H1 (cell line): Measurements from ENCODE around the gene RNF126. TPM values are rescaled to one million over a fixed set of nuclear protein-coding genes. Genes with fewer than 3 reads are reported as not detected.
A peak's percentile ranks its signal among the peaks of the same experiment; 100 is the strongest.

Experiments
- CTCF ChIA-PET: fragments of 300-600 bp; sonication (Branson Sonifier 250); formaldehyde crosslinking; loops from one replicate; lab custom pipeline; 2021; ENCODE audit not compliant: partially characterized antibody; lab: Charles Lee
- POLR2A ChIA-PET: fragments of 300-600 bp; sonication (Branson Sonifier 250); formaldehyde crosslinking; loops from one replicate; lab custom pipeline; 2021; ENCODE audit warnings: inconsistent platforms; ENCODE audit not compliant: partially characterized antibody; lab: Charles Lee
- DNase-seq, 2 experiments: peaks; one replicate each; pipeline versions ENCODE4 v3.0.0 to v3.0.0-alpha.2; 2010 to 2022; ENCODE audit warnings: low spot score in 2 of 2, low read depth in 1 of 2, mixed read lengths in 1 of 2
- FAIRE-seq: peaks from 2 replicates; lab custom pipeline; 2011; peaks lifted over from hg19 to GRCh38; lab: Jason Lieb, UNC
- H2AFZ ChIP-seq: 2 replicates; pipeline ENCODE4 v1.8.1; 2012; ENCODE audit warnings: low read length, inconsistent platforms
- H2AK5ac ChIP-seq: 2 replicates; pipeline ENCODE4 v1.6.1; 2013; ENCODE audit warnings: low read depth, low read length
- H2BK120ac ChIP-seq: replicated peaks from 2 replicates; pipeline ENCODE3; 2013; ENCODE audit warnings: low read depth, low read length, inconsistent platforms
- H2BK12ac ChIP-seq: 2 replicates; pipeline ENCODE4 v1.6.1; 2013; ENCODE audit warnings: low read depth, low read length
- H2BK15ac ChIP-seq: 2 replicates; pipeline ENCODE4 v1.6.1; 2013; ENCODE audit warnings: low read length
- H2BK20ac ChIP-seq: 2 replicates; pipeline ENCODE4 v1.6.1; 2013; ENCODE audit warnings: low read length
- H2BK5ac ChIP-seq: 2 replicates; pipeline ENCODE4 v1.6.1; 2013; ENCODE audit warnings: low read depth, low read length
- H3K14ac ChIP-seq: 2 replicates; pipeline ENCODE4 v1.6.1; 2013; ENCODE audit warnings: inconsistent platforms; ENCODE audit not compliant: insufficient read length
- H3K18ac ChIP-seq: 2 replicates; pipeline ENCODE4 v1.6.1; 2013; ENCODE audit warnings: low read length; ENCODE audit errors: extremely low read depth
- H3K23ac ChIP-seq: 2 replicates; pipeline ENCODE4 v1.6.1; 2013; ENCODE audit warnings: inconsistent platforms; ENCODE audit not compliant: insufficient read length
- H3K23me2 ChIP-seq: 2 replicates; pipeline ENCODE4 v1.6.1; 2013; ENCODE audit warnings: low read depth, low read length
- H3K27ac ChIP-seq: 2 replicates; pipeline ENCODE4 v1.6.1; 2011; ENCODE audit warnings: low read depth, low read length, inconsistent platforms
- H3K27me3 ChIP-seq, 4 experiments: replicated peaks in 1 of 4; 1 replicate in 1 of 4; 2 replicates in 3 of 4; pipeline versions ENCODE4 v1.6.1 to v1.8.1; 2011 to 2013; ENCODE audit warnings: low read length in 3 of 4, mild to moderate bottlenecking in 3 of 4, inconsistent platforms in 2 of 4, mixed read lengths in 2 of 4, moderate library complexity in 1 of 4; ENCODE audit not compliant: control insufficient read depth in 3 of 4, insufficient read depth in 3 of 4; ENCODE audit errors: extremely low read depth in 1 of 4
- H3K36me3 ChIP-seq, 4 experiments: 2 replicates each; pipeline versions ENCODE4 v1.6.1 to v1.8.1; 2011 to 2013; ENCODE audit warnings: mild to moderate bottlenecking in 4 of 4, low read length in 3 of 4, moderate library complexity in 2 of 4, control low read depth in 1 of 4, inconsistent platforms in 1 of 4; ENCODE audit not compliant: insufficient read depth in 4 of 4, control insufficient read depth in 2 of 4
- H3K4ac ChIP-seq: replicated peaks from 2 replicates; pipeline ENCODE3; 2013; ENCODE audit warnings: low read length, low read depth, mixed read lengths, inconsistent platforms; ENCODE audit not compliant: insufficient read length
- H3K4me1 ChIP-seq, 4 experiments: replicated peaks in 1 of 4; 1 replicate in 1 of 4; 2 replicates in 3 of 4; pipeline versions ENCODE4 v1.6.1 to v1.8.1; 2011 to 2013; ENCODE audit warnings: low read length in 3 of 4, inconsistent platforms in 2 of 4, mixed read lengths in 1 of 4; ENCODE audit not compliant: insufficient read depth in 4 of 4, control insufficient read depth in 3 of 4
- H3K4me2 ChIP-seq, 2 experiments: 2 replicates each; pipeline versions ENCODE4 v1.6.1 to v1.8.1; 2011 to 2013; ENCODE audit warnings: low read depth in 2 of 2, low read length in 2 of 2, control low read depth in 1 of 2, inconsistent platforms in 1 of 2, mild to moderate bottlenecking in 1 of 2; ENCODE audit not compliant: insufficient read depth in 1 of 2
- H3K4me3 ChIP-seq, 4 experiments: fragments of 200-600, 300-600 bp in 1 of 4; sonication (generic), shearing (Covaris generic), sonication (Bioruptor Twin) in 1 of 4; 2 replicates each; pipeline versions ENCODE4 v1.5.1 to v1.8.1; 2011 to 2016; ENCODE audit warnings: low read length in 4 of 4, low read depth in 3 of 4, control low read depth in 2 of 4, inconsistent platforms in 2 of 4, mild to moderate bottlenecking in 2 of 4, mixed read lengths in 1 of 4, moderate library complexity in 1 of 4; ENCODE audit not compliant: insufficient read depth in 2 of 4; ENCODE audit errors: extremely low read depth in 1 of 4
- H3K56ac ChIP-seq: replicated peaks from 2 replicates; pipeline ENCODE3; 2013; ENCODE audit warnings: low read depth, mild to moderate bottlenecking, mixed read lengths, low read length, inconsistent platforms; ENCODE audit not compliant: insufficient read length
- H3K79me1 ChIP-seq: 2 replicates; pipeline ENCODE4 v1.6.1; 2013; ENCODE audit warnings: low read depth, low read length, control low read depth
- H3K79me2 ChIP-seq, 2 experiments: 2 replicates each; pipeline versions ENCODE4 v1.6.1 to v1.8.1; 2012 to 2013; ENCODE audit warnings: low read length in 2 of 2, mild to moderate bottlenecking in 2 of 2, inconsistent platforms in 1 of 2; ENCODE audit not compliant: insufficient read depth in 2 of 2, control insufficient read depth in 1 of 2
- H3K9ac ChIP-seq, 4 experiments: replicated peaks in 1 of 4; 1 replicate in 1 of 4; 2 replicates in 3 of 4; pipeline versions ENCODE4 v1.6.1 to v1.8.1; 2011 to 2013; ENCODE audit warnings: low read depth in 3 of 4, low read length in 3 of 4, control low read depth in 2 of 4, mild to moderate bottlenecking in 2 of 4, moderate library complexity in 2 of 4, inconsistent platforms in 1 of 4; ENCODE audit errors: extremely low read depth in 1 of 4
- H3K9me3 ChIP-seq, 2 experiments: 2 replicates each; pipeline versions ENCODE4 v1.6.1 to v1.8.1; 2012 to 2013; ENCODE audit warnings: mild to moderate bottlenecking in 2 of 2, moderate library complexity in 2 of 2, control low read depth in 1 of 2, inconsistent platforms in 1 of 2, low read depth in 1 of 2, low read length in 1 of 2, mixed read lengths in 1 of 2; ENCODE audit not compliant: insufficient read depth in 2 of 2
- H4K20me1 ChIP-seq, 2 experiments: replicated peaks in 1 of 2; 2 replicates each; pipeline versions ENCODE3 to v1.8.1; 2011 to 2013; ENCODE audit warnings: inconsistent platforms in 2 of 2, low read length in 2 of 2, mild to moderate bottlenecking in 1 of 2; ENCODE audit not compliant: insufficient read depth in 2 of 2, control insufficient read depth in 1 of 2
- H4K5ac ChIP-seq: 2 replicates; pipeline ENCODE4 v1.6.1; 2013; ENCODE audit warnings: low read length, low read depth, mixed read lengths, inconsistent platforms; ENCODE audit not compliant: insufficient read length
- H4K8ac ChIP-seq: 2 replicates; pipeline ENCODE4 v1.8.0; 2013; ENCODE audit warnings: mild to moderate bottlenecking, moderate library complexity, low read length, inconsistent platforms; ENCODE audit not compliant: insufficient read depth; ENCODE audit errors: extremely low read depth
- H4K91ac ChIP-seq: replicated peaks from 2 replicates; pipeline ENCODE3; 2013; ENCODE audit warnings: low read length, mixed read lengths, inconsistent platforms; ENCODE audit not compliant: insufficient read length
- ATF2 ChIP-seq: IDR thresholded peaks from 2 replicates; pipeline ENCODE4 v1.6.1; 2012; ENCODE audit warnings: low read length, inconsistent platforms
- CREB1 ChIP-seq: IDR thresholded peaks from 2 replicates; pipeline ENCODE4 v1.6.1; 2012; ENCODE audit warnings: inconsistent platforms
- E2F6 ChIP-seq: IDR thresholded peaks from 2 replicates; pipeline ENCODE4 v1.6.1; 2012; ENCODE audit warnings: inconsistent platforms
- KDM4A ChIP-seq: IDR thresholded peaks from one replicate; pipeline ENCODE4 v1.7.1; 2012; ENCODE audit warnings: low read depth, mild to moderate bottlenecking, moderate library complexity, low read length, inconsistent platforms; ENCODE audit not compliant: severe bottlenecking
- TAF7 ChIP-seq: optimal IDR thresholded peaks from 2 replicates; pipeline ENCODE3; 2011; ENCODE audit warnings: low read depth, mild to moderate bottlenecking, inconsistent platforms, low read length, moderate library complexity, borderline replicate concordance
- WGBS, 2 experiments: shearing (Covaris generic) in 1 of 2; methylation state at CpG; one replicate each; pipeline versions ENCODE4 v1.1.6 to v1.1.7; 2013 to 2015; ENCODE audit warnings: low lambda C conversion rate in 2 of 2, mixed read lengths in 2 of 2, inconsistent platforms in 1 of 2, low coverage in 1 of 2, missing lambda C conversion rate in 1 of 2; ENCODE audit not compliant: insufficient replicate concordance in 2 of 2, insufficient coverage in 1 of 2, insufficient read length in 1 of 2; ENCODE audit errors: extremely low coverage in 1 of 2, missing lambda C conversion rate in 1 of 2; 5-methylcytosine and 5-hydroxymethylcytosine counted together
- long read RNA-seq, 2 experiments: library from RNA in 1 of 2; library from capped mRNA in 1 of 2; stranded (forward); transcript quantifications; one replicate each; pipeline ENCODE4 v2.0.0, GENCODE V29; 2021; ENCODE audit warnings: inconsistent platforms in 1 of 2
- polyA minus RNA-seq, 3 experiments: library from RNA; depleted of rRNA, polyadenylated mRNA; stranded (reverse); fragments of >200 nt; gene quantifications; 1 replicate in 2 of 3; 2 replicates in 1 of 3; pipeline ENCODE4 v1.2.3, GENCODE V29; 2011
- polyA plus RNA-seq, 7 experiments: library from polyadenylated mRNA; depleted of rRNA in 3 of 7; stranded (reverse) in 5 of 7; unstranded in 2 of 7; fragments of >200 nt in 5 of 7; fragments of 200-250 nt in 2 of 7; gene quantifications; 1 replicate in 5 of 7; 2 replicates in 1 of 7; 4 replicates in 1 of 7; pipeline versions ENCODE4 v1.2.1 to v1.2.3, GENCODE V29; 2011 to 2013; ENCODE audit warnings: missing spikeins in 2 of 7, mixed read lengths in 2 of 7
- total RNA-seq: library from RNA; stranded (reverse); fragmentation: NEBNext Ultra II Directional; extraction: Animal tissue kit (Norgen Biotek cat#: 25700); gene quantifications from 2 replicates; pipeline ENCODE4 v1.2.1, GENCODE V29; 2021

Gene RNF126
- total RNA-seq = 64.7 and 68.0 TPM in 2 replicates
- 21.8 and 56.5 TPM in 2 replicates for polyA plus RNA-seq (2011; rRNA removed)
- polyA plus RNA-seq (2011; cell fraction: cytosol; rRNA removed) = 41.8 TPM
- 90.9 TPM for polyA plus RNA-seq (2011; cell fraction: nucleus; rRNA removed)
- polyA plus RNA-seq (2012, experiment 1 of 2) = 43.7 to 67.7 TPM (median 63.8 TPM) in 4 replicates
- polyA plus RNA-seq (2012, experiment 2 of 2) = 52.5 TPM
- polyA plus RNA-seq (2013, experiment 1 of 2) = 85.5 TPM
- polyA plus RNA-seq (2013, experiment 2 of 2) = 80.6 TPM
- 5.7 and 7.1 TPM in 2 replicates for polyA minus RNA-seq (2011; rRNA and poly(A)+ RNA removed)
- polyA minus RNA-seq (2011; cell fraction: cytosol; rRNA and poly(A)+ RNA removed) = 31.9 TPM
- polyA minus RNA-seq (2011; cell fraction: nucleus; rRNA and poly(A)+ RNA removed) = 33.1 TPM
- long read RNA-seq, experiment 1, transcript RNF126-203 (9 exons, 963 nt) = minor isoform, 8 of 108 reads
- long read RNA-seq, experiment 1, transcript RNF126-201 (9 exons, 1,694 nt) = major isoform, 55 of 108 reads
- long read RNA-seq, experiment 1, partial matches to known transcripts = 24 of 108 reads
- long read RNA-seq, experiment 1, other reads (novel, unspliced or antisense) = 20 of 108 reads
- long read RNA-seq, experiment 2 = 0 reads

- DNase-seq (peak; percentile 53 to 88), FAIRE-seq (no peak)
- WGBS, 2 experiments = 11% methylated on average over 63 of the region's 97 CpGs; no CpG with 5 or more reads in 1 of the 2 experiments
- peaks cover 0 to 14% (median 6%) of the 10 kb centered on the region in 4 experiments; a peak in 5 of 7 replicates for H3K4me1 ChIP-seq
- peak within 1 kb of the TSS; percentile 80 to 93 for H3K4me2 ChIP-seq
- H4K8ac ChIP-seq = peak within 1 kb of the TSS; percentile 93
- peaks cover 0 to 6% (median 2%) of the 10 kb centered on the region in 4 experiments; a peak in 1 of 7 replicates for H3K27me3 ChIP-seq
- peak within 1 kb of the TSS; percentile 71 for H3K18ac ChIP-seq
- no peak within 1 kb of the TSS for H3K56ac ChIP-seq
- no peak within 1 kb of the TSS for H4K5ac ChIP-seq
- CTCF ChIA-PET = interaction anchor here (0.7 to 1.2 kb wide), 5 partner anchors 45 to 78 kb away, joined by 3 to 5 read pairs (median 3); partner anchors contain the start of gene PALM
- no peak within 1 kb of the TSS for H2BK120ac ChIP-seq
- POLR2A ChIA-PET = interaction anchor here (0.6 to 1.6 kb wide), 14 partner anchors 11 to 719 kb away, joined by 3 to 10 read pairs (median 3); no protein-coding TSS in a partner anchor
- H2BK5ac ChIP-seq = peak within 1 kb of the TSS; percentile 61; the same call in 1 of the 2 replicates
- peaks cover 29 to 30% of the 10 kb centered on the region in 2 experiments for H4K20me1 ChIP-seq
- H2BK15ac ChIP-seq = peak within 1 kb of the TSS; percentile 19; the same call in 1 of the 2 replicates
- peaks cover 3% of the 10 kb centered on the region; the same call in 1 of the 2 replicates for H3K23me2 ChIP-seq
- no peaks in the 10 kb centered on the region; a peak in 1 of 8 replicates for H3K36me3 ChIP-seq
- no peak within 1 kb of the TSS for H2BK20ac ChIP-seq
- H2AFZ ChIP-seq = peak within 1 kb of the TSS; percentile 1; the same call in 1 of the 2 replicates
- H3K79me2 ChIP-seq = peaks cover 45 to 48% of the 10 kb centered on the region in 2 experiments
- H2AK5ac ChIP-seq = peak within 1 kb of the TSS; percentile 60; the same call in 1 of the 2 replicates
- H3K4ac ChIP-seq = peak within 1 kb of the TSS; percentile 78
- H3K4me3 ChIP-seq = peak within 1 kb of the TSS; percentile 76 to 99 (median 78)
- H3K14ac ChIP-seq = no peak within 1 kb of the TSS
- peaks cover 5 to 6% of the 10 kb centered on the region in 2 experiments; a peak in 2 of 4 replicates for H3K9me3 ChIP-seq
- H3K23ac ChIP-seq = no peak within 1 kb of the TSS
- H3K27ac ChIP-seq = peak within 1 kb of the TSS; percentile 55
- no peaks in the 10 kb centered on the region; the same call in 1 of the 2 replicates for H3K79me1 ChIP-seq
- peak within 1 kb of the TSS; percentile 59 to 85 (median 78) for H3K9ac ChIP-seq
- 0 out of 2 replicates have a peak within 1 kb of the TSS, but pooled peaks have one; percentile 1 for H2BK12ac ChIP-seq
- peak within 1 kb of the TSS; percentile 55 for H4K91ac ChIP-seq
- no peak for TF ChIP-seq E2F6
- TF ChIP-seq CREB1 = peak; percentile 52; the same call in 1 of the 2 replicates
- TF ChIP-seq KDM4A = peak; percentile 34
- TF ChIP-seq ATF2 = no peak
- TF ChIP-seq TAF7 = no peak
Measured at GRCh38 chr19:662962-663681, at the start of gene RNF126. Gene RNF126 (minus strand): TSS chr19:663214. CDS start chr19:663121, 93 bp downstream.
